HCT116 (cell line): ENCODE measurements around the gene TRDMT1. TPM values are rescaled to one million over a fixed set of nuclear protein-coding genes. Genes with fewer than 3 reads are reported as not detected.

Experiments
- ATAC-seq: fragments of 200-7000 bp; cut with Tn5 transposase; 2 replicates; pipeline ENCODE4 v1.9.1; 2020; ENCODE audit warnings: mild to moderate bottlenecking, moderate library complexity
- BruUV-seq: library from RNA; stranded (reverse); fragments of 400-500 nt; replicated peaks from 2 replicates; lab custom pipeline; 2021; lab: Mats Ljungman, UMichigan
- CTCF ChIA-PET: fragments of 300-600 bp; sonication (Branson Sonifier 250); formaldehyde crosslinking; loops from one replicate; lab custom pipeline; 2021; ENCODE audit warnings: antibody characterized with exemption; lab: Charles Lee
- POLR2A ChIA-PET: fragments of 300-600, 350-600 bp; sonication (Branson Sonifier 250); formaldehyde crosslinking; loops from one replicate; lab custom pipeline; 2021; ENCODE audit warnings: antibody characterized with exemption; lab: Charles Lee
- RAD21 ChIA-PET, 2 experiments: fragments of 300-600 bp; sonication (Branson Sonifier 250); formaldehyde crosslinking; loops; one replicate each; lab custom pipeline; 2023; ENCODE audit warnings: low total read pairs in 2 of 2; ENCODE audit not compliant: uncharacterized antibody in 2 of 2, unreplicated experiment in 2 of 2, low non-redundant PET in 1 of 2; lab: Charles Lee
- DNase-seq: peaks from one replicate; pipeline ENCODE4 v3.0.0-alpha.2; 2010; ENCODE audit warnings: low read depth, low spot score
- H2AFZ ChIP-seq: fragments of 200-600 bp; shearing (Covaris generic), sonication (generic); 2 replicates; pipeline ENCODE4 v1.6.1; 2017; ENCODE audit warnings: low read depth, mixed run types, mixed read lengths, antibody characterized with exemption, low read length; ENCODE audit not compliant: poor library complexity, severe bottlenecking
- H3K27ac ChIP-seq: 2 replicates; pipeline ENCODE4 v1.5.1; 2012; ENCODE audit warnings: low read depth, low read length
- H3K27me3 ChIP-seq: fragments of 200-600 bp; sonication (generic); 2 replicates; pipeline ENCODE4 v1.6.1; 2016; ENCODE audit warnings: mixed run types, low read length, mixed read lengths; ENCODE audit not compliant: insufficient read depth
- H3K36me3 ChIP-seq, 2 experiments: fragments of 200-500 bp in 1 of 2; fragments of 200-600 bp in 1 of 2; sonication (Bioruptor generic) in 1 of 2; sonication (generic) in 1 of 2; 2 replicates each; pipeline versions ENCODE4 v1.5.1 to v1.6.1; 2014 to 2016; ENCODE audit warnings: low read length in 2 of 2, inconsistent platforms in 1 of 2, mixed read lengths in 1 of 2, mixed run types in 1 of 2; ENCODE audit not compliant: insufficient read depth in 2 of 2, control insufficient read depth in 1 of 2
- H3K4me1 ChIP-seq, 2 experiments: fragments of 200-600 bp in 1 of 2; sonication (generic) in 1 of 2; 2 replicates each; pipeline versions ENCODE4 v1.5.1 to v1.6.1; 2012 to 2017; ENCODE audit warnings: low read length in 2 of 2, inconsistent platforms in 1 of 2, mild to moderate bottlenecking in 1 of 2, mixed read lengths in 1 of 2, mixed run types in 1 of 2, moderate library complexity in 1 of 2; ENCODE audit not compliant: insufficient read depth in 2 of 2, control insufficient read depth in 1 of 2
- H3K4me2 ChIP-seq: fragments of 200-600 bp; sonication (generic); 2 replicates; pipeline ENCODE4 v1.6.1; 2017; ENCODE audit warnings: mixed run types, low read length, mixed read lengths
- H3K4me3 ChIP-seq, 2 experiments: fragments of 200-600 bp in 1 of 2; sonication (generic) in 1 of 2; replicated peaks in 1 of 2; 2 replicates each; pipeline ENCODE4 v1.5.1; 2011 to 2016; ENCODE audit warnings: low read length in 2 of 2, control low read depth in 1 of 2, low read depth in 1 of 2, mild to moderate bottlenecking in 1 of 2, mixed read lengths in 1 of 2, mixed run types in 1 of 2
- H3K79me2 ChIP-seq: fragments of 200-600 bp; sonication (generic); 2 replicates; pipeline ENCODE4 v1.6.1; 2017; ENCODE audit warnings: mild to moderate bottlenecking, mixed run types, low read length, moderate library complexity, mixed read lengths; ENCODE audit not compliant: insufficient read depth
- H3K9ac ChIP-seq: fragments of 200-600 bp; sonication (generic); 2 replicates; pipeline ENCODE4 v1.6.1; 2016; ENCODE audit warnings: low read length, mixed read lengths
- H3K9me2 ChIP-seq: fragments of 200-600 bp; sonication (generic), shearing (Covaris generic); 2 replicates; pipeline ENCODE4 v1.6.1; 2017; ENCODE audit warnings: mixed run types, mild to moderate bottlenecking, moderate library complexity; ENCODE audit not compliant: insufficient read depth
- H3K9me3 ChIP-seq, 2 experiments: fragments of 200-500 bp in 1 of 2; fragments of 200-600 bp in 1 of 2; sonication (Bioruptor generic) in 1 of 2; sonication (generic) in 1 of 2; 2 replicates each; pipeline ENCODE4 v1.6.1; 2014 to 2017; ENCODE audit warnings: low read length in 2 of 2, mixed read lengths in 2 of 2, inconsistent platforms in 1 of 2, low read depth in 1 of 2, mild to moderate bottlenecking in 1 of 2, mixed run types in 1 of 2, moderate library complexity in 1 of 2; ENCODE audit not compliant: control insufficient read depth in 1 of 2, insufficient read depth in 1 of 2
- H4K20me1 ChIP-seq: fragments of 200-600 bp; sonication (generic), shearing (Covaris generic); 2 replicates; pipeline ENCODE4 v1.6.1; 2017; ENCODE audit warnings: mixed run types, mild to moderate bottlenecking, moderate library complexity; ENCODE audit not compliant: insufficient read depth
- CBX3 ChIP-seq: IDR thresholded peaks from 2 replicates; pipeline ENCODE4 v1.6.1; 2012; ENCODE audit warnings: low read depth
- CEBPB ChIP-seq: IDR thresholded peaks from 2 replicates; pipeline ENCODE4 v1.6.1; 2012; ENCODE audit warnings: low read depth
- EGR1 ChIP-seq: IDR thresholded peaks from 2 replicates; pipeline ENCODE4 v1.6.1; 2012; ENCODE audit warnings: low read depth
- ELF1 ChIP-seq: IDR thresholded peaks from 2 replicates; pipeline ENCODE4 v1.6.1; 2012; ENCODE audit warnings: low read depth, borderline replicate concordance
- EZH2 ChIP-seq: fragments of 200-600 bp; sonication (generic); IDR thresholded peaks from 2 replicates; pipeline ENCODE4 v1.6.1; 2017; ENCODE audit warnings: antibody characterized with exemption, mixed run types
- FOSL1 ChIP-seq: IDR thresholded peaks from 2 replicates; pipeline ENCODE4 v1.6.1; 2012; ENCODE audit warnings: low read depth
- JUND ChIP-seq: IDR thresholded peaks from 2 replicates; pipeline ENCODE4 v1.6.1; 2012
- POLR2A ChIP-seq: IDR thresholded peaks from 2 replicates; pipeline ENCODE4 v1.7.0; 2011; ENCODE audit warnings: borderline replicate concordance; ENCODE audit not compliant: insufficient read depth, insufficient read length; ENCODE audit errors: extremely low read depth
- POLR2AphosphoS5 ChIP-seq: IDR thresholded peaks from 2 replicates; pipeline ENCODE4 v1.6.1; 2011; ENCODE audit warnings: mild to moderate bottlenecking, low read depth, low read length, moderate library complexity
- RAD21 ChIP-seq: IDR thresholded peaks from 2 replicates; pipeline ENCODE4 v1.6.1; 2012; ENCODE audit warnings: low read depth, mild to moderate bottlenecking
- SP1 ChIP-seq: IDR thresholded peaks from 2 replicates; pipeline ENCODE4 v1.6.1; 2012; ENCODE audit warnings: low read depth
- SRF ChIP-seq: IDR thresholded peaks from 2 replicates; pipeline ENCODE4 v1.6.1; 2012; ENCODE audit warnings: low read depth
- TCF7L2 ChIP-seq: IDR thresholded peaks from 2 replicates; pipeline ENCODE4 v1.7.0; 2011; ENCODE audit warnings: borderline replicate concordance, inconsistent platforms; ENCODE audit not compliant: insufficient read depth, insufficient read length; ENCODE audit errors: extremely low read depth
- YY1 ChIP-seq: IDR thresholded peaks from 2 replicates; pipeline ENCODE4 v1.6.1; 2011; ENCODE audit warnings: low read length, low read depth, moderate library complexity, mild to moderate bottlenecking; ENCODE audit not compliant: insufficient replicate concordance; ENCODE audit errors: extremely low read depth
- intact Hi-C: fragments of 100-400 bp; cut with micrococcal nuclease; formaldehyde crosslinking; loops from 2 replicates; pipeline ENCODE4 v1.10.0; 2022
- total RNA-seq: library from RNA; stranded (reverse); gene quantifications from one replicate; pipeline ENCODE4 v1.2.1, GENCODE V29; 2021; ENCODE audit not compliant: unreplicated experiment
- TF ChIP-seq, protein P1 (sequence below), 3 experiments: fragments of 200-600 bp in 1 of 3; sonication (generic) in 1 of 3; IDR thresholded peaks in 2 of 3; conservative IDR thresholded peaks in 1 of 3; 2 replicates each; pipeline ENCODE4 v1.5.1; 2012 to 2017; ENCODE audit warnings: low read depth in 2 of 3, low read length in 2 of 3, antibody characterized with exemption in 1 of 3, borderline replicate concordance in 1 of 3, control low read depth in 1 of 3, mild to moderate bottlenecking in 1 of 3, mixed read lengths in 1 of 3, mixed run types in 1 of 3, moderate library complexity in 1 of 3; ENCODE audit not compliant: insufficient read depth in 1 of 3
- TF ChIP-seq, protein P2 (sequence below): IDR thresholded peaks from 2 replicates; pipeline ENCODE4 v1.6.1; 2012
- TF ChIP-seq, protein P3 (sequence below): IDR thresholded peaks from 2 replicates; pipeline ENCODE4 v1.6.1; 2011; ENCODE audit warnings: mild to moderate bottlenecking, low read length, moderate library complexity; ENCODE audit not compliant: insufficient replicate concordance; ENCODE audit errors: extremely low read depth
- TF ChIP-seq, protein P4 (sequence below): IDR thresholded peaks from 2 replicates; pipeline ENCODE4 v1.6.1; 2012
- TF ChIP-seq, protein P5 (sequence below): IDR thresholded peaks from 2 replicates; pipeline ENCODE4 v1.6.1; 2012; ENCODE audit warnings: low read depth

The TRDMT1 gene
- total RNA-seq, 1 experiment from 2014 or later: 8.6 TPM

DNA sequence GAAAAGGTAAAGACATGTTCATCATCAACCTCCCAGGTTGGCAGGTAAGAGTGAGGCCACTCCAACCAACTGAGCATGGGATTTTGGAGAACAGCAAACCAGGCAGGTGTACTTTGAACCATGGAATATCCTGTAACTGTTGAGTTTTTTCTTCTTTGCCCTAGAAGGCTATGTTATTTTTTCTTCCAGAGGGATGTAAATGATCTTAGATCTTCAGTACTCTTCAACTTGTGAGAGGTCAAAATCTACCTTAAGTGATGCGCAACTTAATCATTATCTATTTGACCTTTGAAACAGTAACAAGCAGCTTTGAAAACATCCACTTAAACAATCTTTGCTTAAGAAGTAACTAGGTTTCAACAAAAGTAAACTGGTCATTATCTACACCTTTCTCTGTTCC lies 71.7 kb downstream of the TRDMT1 start, which contains the start of gene CUBN:
Gene CUBN, minus strand, starts transcription at position 71 of the 400 bp plus-strand sequence. Its CDS starts 46 bp downstream, at position 25.
- no peak for ATAC-seq
- Histone ChIP-seq H4K20me1 (no peaks in the 10 kb centered on the region), H3K27me3 (no peaks in the 10 kb centered on the region), H3K79me2 (no peaks in the 10 kb centered on the region), H3K9me2 (no peaks in the 10 kb centered on the region), H3K4me1 (no peaks in the 10 kb centered on the region; a peak in 1 of 4 replicates), H3K36me3 (no peaks in the 10 kb centered on the region), H3K4me3 (no peak within 1 kb of the TSS), H3K9me3 (no peaks in the 10 kb centered on the region), H3K4me2 (no peak within 1 kb of the TSS), H3K27ac (no peak within 1 kb of the TSS), H3K9ac (no peak within 1 kb of the TSS), H2AFZ (no peak within 1 kb of the TSS)
- ChIA-PET CTCF (no interaction called here), POLR2A (no interaction called here), RAD21 (no interaction called here)
- BruUV-seq: no TSS peak
- intact Hi-C loops: no loop called here
- TF ChIP-seq JUND (no peak), RAD21 (no peak), EZH2 (no peak), EGR1 (no peak), ELF1 (no peak), SP1 (no peak), SRF (no peak), POLR2A (no peak), CBX3 (no peak), POLR2AphosphoS5 (no peak), FOSL1 (no peak), YY1 (no peak), TCF7L2 (no peak), CEBPB (no peak)
- TF ChIP-seq, protein P1, sequence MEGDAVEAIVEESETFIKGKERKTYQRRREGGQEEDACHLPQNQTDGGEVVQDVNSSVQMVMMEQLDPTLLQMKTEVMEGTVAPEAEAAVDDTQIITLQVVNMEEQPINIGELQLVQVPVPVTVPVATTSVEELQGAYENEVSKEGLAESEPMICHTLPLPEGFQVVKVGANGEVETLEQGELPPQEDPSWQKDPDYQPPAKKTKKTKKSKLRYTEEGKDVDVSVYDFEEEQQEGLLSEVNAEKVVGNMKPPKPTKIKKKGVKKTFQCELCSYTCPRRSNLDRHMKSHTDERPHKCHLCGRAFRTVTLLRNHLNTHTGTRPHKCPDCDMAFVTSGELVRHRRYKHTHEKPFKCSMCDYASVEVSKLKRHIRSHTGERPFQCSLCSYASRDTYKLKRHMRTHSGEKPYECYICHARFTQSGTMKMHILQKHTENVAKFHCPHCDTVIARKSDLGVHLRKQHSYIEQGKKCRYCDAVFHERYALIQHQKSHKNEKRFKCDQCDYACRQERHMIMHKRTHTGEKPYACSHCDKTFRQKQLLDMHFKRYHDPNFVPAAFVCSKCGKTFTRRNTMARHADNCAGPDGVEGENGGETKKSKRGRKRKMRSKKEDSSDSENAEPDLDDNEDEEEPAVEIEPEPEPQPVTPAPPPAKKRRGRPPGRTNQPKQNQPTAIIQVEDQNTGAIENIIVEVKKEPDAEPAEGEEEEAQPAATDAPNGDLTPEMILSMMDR (IDR thresholded peaks at IDR 0.05 in 2 of 3, conservative IDR thresholded peaks at IDR 0.05 in 1 of 3; ENCODE audit: borderline replicate concordance in 1 of 3, insufficient read depth in 1 of 3, low read depth in 2 of 3, low read length in 2 of 3): no peak
- TF ChIP-seq, protein P2, sequence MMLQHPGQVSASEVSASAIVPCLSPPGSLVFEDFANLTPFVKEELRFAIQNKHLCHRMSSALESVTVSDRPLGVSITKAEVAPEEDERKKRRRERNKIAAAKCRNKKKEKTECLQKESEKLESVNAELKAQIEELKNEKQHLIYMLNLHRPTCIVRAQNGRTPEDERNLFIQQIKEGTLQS: no peak
- TF ChIP-seq, protein P3, sequence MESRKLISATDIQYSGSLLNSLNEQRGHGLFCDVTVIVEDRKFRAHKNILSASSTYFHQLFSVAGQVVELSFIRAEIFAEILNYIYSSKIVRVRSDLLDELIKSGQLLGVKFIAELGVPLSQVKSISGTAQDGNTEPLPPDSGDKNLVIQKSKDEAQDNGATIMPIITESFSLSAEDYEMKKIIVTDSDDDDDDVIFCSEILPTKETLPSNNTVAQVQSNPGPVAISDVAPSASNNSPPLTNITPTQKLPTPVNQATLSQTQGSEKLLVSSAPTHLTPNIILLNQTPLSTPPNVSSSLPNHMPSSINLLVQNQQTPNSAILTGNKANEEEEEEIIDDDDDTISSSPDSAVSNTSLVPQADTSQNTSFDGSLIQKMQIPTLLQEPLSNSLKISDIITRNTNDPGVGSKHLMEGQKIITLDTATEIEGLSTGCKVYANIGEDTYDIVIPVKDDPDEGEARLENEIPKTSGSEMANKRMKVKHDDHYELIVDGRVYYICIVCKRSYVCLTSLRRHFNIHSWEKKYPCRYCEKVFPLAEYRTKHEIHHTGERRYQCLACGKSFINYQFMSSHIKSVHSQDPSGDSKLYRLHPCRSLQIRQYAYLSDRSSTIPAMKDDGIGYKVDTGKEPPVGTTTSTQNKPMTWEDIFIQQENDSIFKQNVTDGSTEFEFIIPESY: no peak
- TF ChIP-seq, protein P4, sequence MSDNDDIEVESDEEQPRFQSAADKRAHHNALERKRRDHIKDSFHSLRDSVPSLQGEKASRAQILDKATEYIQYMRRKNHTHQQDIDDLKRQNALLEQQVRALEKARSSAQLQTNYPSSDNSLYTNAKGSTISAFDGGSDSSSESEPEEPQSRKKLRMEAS: no peak
- TF ChIP-seq, protein P5, sequence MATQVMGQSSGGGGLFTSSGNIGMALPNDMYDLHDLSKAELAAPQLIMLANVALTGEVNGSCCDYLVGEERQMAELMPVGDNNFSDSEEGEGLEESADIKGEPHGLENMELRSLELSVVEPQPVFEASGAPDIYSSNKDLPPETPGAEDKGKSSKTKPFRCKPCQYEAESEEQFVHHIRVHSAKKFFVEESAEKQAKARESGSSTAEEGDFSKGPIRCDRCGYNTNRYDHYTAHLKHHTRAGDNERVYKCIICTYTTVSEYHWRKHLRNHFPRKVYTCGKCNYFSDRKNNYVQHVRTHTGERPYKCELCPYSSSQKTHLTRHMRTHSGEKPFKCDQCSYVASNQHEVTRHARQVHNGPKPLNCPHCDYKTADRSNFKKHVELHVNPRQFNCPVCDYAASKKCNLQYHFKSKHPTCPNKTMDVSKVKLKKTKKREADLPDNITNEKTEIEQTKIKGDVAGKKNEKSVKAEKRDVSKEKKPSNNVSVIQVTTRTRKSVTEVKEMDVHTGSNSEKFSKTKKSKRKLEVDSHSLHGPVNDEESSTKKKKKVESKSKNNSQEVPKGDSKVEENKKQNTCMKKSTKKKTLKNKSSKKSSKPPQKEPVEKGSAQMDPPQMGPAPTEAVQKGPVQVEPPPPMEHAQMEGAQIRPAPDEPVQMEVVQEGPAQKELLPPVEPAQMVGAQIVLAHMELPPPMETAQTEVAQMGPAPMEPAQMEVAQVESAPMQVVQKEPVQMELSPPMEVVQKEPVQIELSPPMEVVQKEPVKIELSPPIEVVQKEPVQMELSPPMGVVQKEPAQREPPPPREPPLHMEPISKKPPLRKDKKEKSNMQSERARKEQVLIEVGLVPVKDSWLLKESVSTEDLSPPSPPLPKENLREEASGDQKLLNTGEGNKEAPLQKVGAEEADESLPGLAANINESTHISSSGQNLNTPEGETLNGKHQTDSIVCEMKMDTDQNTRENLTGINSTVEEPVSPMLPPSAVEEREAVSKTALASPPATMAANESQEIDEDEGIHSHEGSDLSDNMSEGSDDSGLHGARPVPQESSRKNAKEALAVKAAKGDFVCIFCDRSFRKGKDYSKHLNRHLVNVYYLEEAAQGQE: no peak
- DNase-seq: no peak
